Ishikawa (cell line): ENCODE measurements around the gene RAB6B.

Source experiments
- CEBPB ChIP-seq: IDR thresholded peaks from 2 replicates; pipeline ENCODE4 v1.6.1; 2012
- CREB1 ChIP-seq: IDR thresholded peaks from 2 replicates; pipeline ENCODE4 v1.6.1; 2012; ENCODE audit warnings: low read depth
- EP300 ChIP-seq: IDR thresholded peaks from 2 replicates; pipeline ENCODE4 v1.6.1; 2012; ENCODE audit warnings: borderline replicate concordance
- REST ChIP-seq: IDR thresholded peaks from 2 replicates; pipeline ENCODE4 v1.6.1; 2012; ENCODE audit warnings: low read depth, mild to moderate bottlenecking
- TAF1 ChIP-seq: IDR thresholded peaks from 2 replicates; pipeline ENCODE4 v1.6.1; 2012; ENCODE audit warnings: low read depth, mild to moderate bottlenecking
- YY1 ChIP-seq: IDR thresholded peaks from 2 replicates; pipeline ENCODE4 v1.6.1; 2012; ENCODE audit warnings: low read depth

- TF ChIP-seq CEBPB, result no peak
- TF ChIP-seq CREB1, result no peak
- no peak for TF ChIP-seq EP300
- TF ChIP-seq REST, result no peak
- TF ChIP-seq YY1, result no peak
- no peak for TF ChIP-seq TAF1
These were observed 36.1 kb downstream of the RAB6B start for GRCh38 chr3:133859381-133860234.
